CD4-positive, CD25-positive, alpha-beta regulatory T cell (primary cell): ENCODE results near the gene MAP4K2. TPM values are rescaled to one million over a fixed set of nuclear protein-coding genes. Genes with fewer than 3 reads are reported as not detected.

Experiments used
- ATAC-seq, 2 donors: fragments of 150-1000 bp; cut with Tn5 transposase; one replicate each; pipeline ENCODE4 v1.10.0; 2021; ENCODE audit warnings: low read depth in 2 of 2, moderate number of reproducible peaks in 2 of 2, moderate library complexity in 1 of 2
- DNase-seq, 3 donors: peaks; one replicate each; pipeline versions ENCODE4 v3.0.0 to v3.0.0-alpha.2; 2012 to 2022; ENCODE audit warnings: mixed read lengths in 1 of 3
- H3K27ac ChIP-seq: one replicate; pipeline ENCODE4 v1.7.0; 2013; ENCODE audit warnings: mild to moderate bottlenecking, low read length; ENCODE audit not compliant: insufficient read depth, poor library complexity, severe bottlenecking
- H3K27me3 ChIP-seq: one replicate; pipeline ENCODE4 v1.7.0; 2013; ENCODE audit warnings: low read length; ENCODE audit not compliant: control insufficient read depth, insufficient read depth
- H3K36me3 ChIP-seq: one replicate; pipeline ENCODE4 v1.7.0; 2013; ENCODE audit warnings: mild to moderate bottlenecking, low read length, moderate library complexity; ENCODE audit not compliant: control insufficient read depth, insufficient read depth
- H3K4me1 ChIP-seq: 2 replicates; pipeline ENCODE4 v1.7.0; 2013; ENCODE audit warnings: mild to moderate bottlenecking, low read length; ENCODE audit not compliant: insufficient read depth, control insufficient read depth, poor library complexity, severe bottlenecking
- H3K4me3 ChIP-seq: one replicate; pipeline ENCODE4 v1.7.0; 2013; ENCODE audit warnings: low read depth, mild to moderate bottlenecking, low read length, moderate library complexity
- H3K9me3 ChIP-seq, 2 experiments: 1 replicate in 1 of 2; 2 replicates in 1 of 2; pipeline ENCODE4 v1.7.0; 2013; ENCODE audit warnings: low read length in 2 of 2, mild to moderate bottlenecking in 1 of 2, moderate library complexity in 1 of 2; ENCODE audit not compliant: control insufficient read depth in 2 of 2
- H3K27ac Mint-ChIP-seq, 3 donors: one replicate each; pipeline ENCODE4 v1.8.0; 2020 to 2022; ENCODE audit warnings: mild to moderate bottlenecking in 3 of 3, mixed read lengths in 3 of 3, moderate library complexity in 2 of 3
- H3K27me3 Mint-ChIP-seq: one replicate; pipeline ENCODE4 v1.8.0; 2022; ENCODE audit warnings: mild to moderate bottlenecking, mixed read lengths
- H3K36me3 Mint-ChIP-seq: one replicate; pipeline ENCODE4 v1.8.0; 2020; ENCODE audit warnings: mixed read lengths
- H3K4me1 Mint-ChIP-seq, 4 donors: one replicate each; pipeline ENCODE4 v1.8.0; 2020 to 2022; ENCODE audit warnings: mixed read lengths in 4 of 4, mild to moderate bottlenecking in 1 of 4
- H3K4me3 Mint-ChIP-seq, 4 donors: one replicate each; pipeline ENCODE4 v1.8.0; 2020 to 2022; ENCODE audit warnings: mild to moderate bottlenecking in 4 of 4, mixed read lengths in 4 of 4, moderate library complexity in 3 of 4
- H3K9me3 Mint-ChIP-seq, 7 donors: one replicate each; pipeline ENCODE4 v1.8.0; 2020 to 2022; ENCODE audit warnings: mixed read lengths in 7 of 7, mild to moderate bottlenecking in 3 of 7, moderate library complexity in 2 of 7
- polyA plus RNA-seq, 4 donors: library from polyadenylated mRNA; unstranded; fragments of 300-500 nt; fragmentation: Illumina TruSeq; gene quantifications; one replicate each; pipeline ENCODE4 v1.2.3, GENCODE V29; 2021
- total RNA-seq: library from RNA; stranded (reverse); gene quantifications from one replicate; pipeline ENCODE4 v1.2.3, GENCODE V29; 2022

The MAP4K2 gene
- 85.0 TPM for total RNA-seq
- 10 to 100 TPM; 31.5 to 39.5 (median 34.8) TPM for polyA plus RNA-seq

GRCh38 chr11:64803158-64803845 lies at the start of gene MAP4K2:
Gene MAP4K2 (minus strand): TSS chr11:64803214. CDS start chr11:64803149, 65 bp downstream.
- H3K27ac Mint-ChIP-seq: peak within 1 kb of the TSS in 2 of 3 donors; percentile 94 to 98
- peak; percentile 89 to 93 for ATAC-seq
- Histone ChIP-seq H3K4me3 (peak within 1 kb of the TSS; percentile 89), H3K27me3 (no peaks in the 10 kb centered on the region), H3K36me3 (peaks cover 33% of the 10 kb centered on the region), H3K27ac (peak within 1 kb of the TSS; percentile 96), H3K9me3 (no peaks in the 10 kb centered on the region), H3K4me1 (peaks cover 33% of the 10 kb centered on the region)
- no peaks in the 10 kb centered on the region for H3K9me3 Mint-ChIP-seq
- H3K27me3 Mint-ChIP-seq: no peaks in the 10 kb centered on the region
- DNase-seq: peak; percentile 85 to 88 (median 86)
- peak within 1 kb of the TSS; percentile 88 to 92 (median 91) for H3K4me3 Mint-ChIP-seq
- H3K4me1 Mint-ChIP-seq: peaks cover 0 to 50% (median 15%) of the 10 kb centered on the region in 4 donors
- H3K36me3 Mint-ChIP-seq: peaks cover 21% of the 10 kb centered on the region

- H3K27ac ChIP-seq: peak overlapping the region; percentile 91
- H3K36me3 ChIP-seq: peaks cover 20% of the 10 kb centered on the region
- peaks cover 12% of the 10 kb centered on the region for H3K36me3 Mint-ChIP-seq
- H3K4me3 Mint-ChIP-seq: peak overlapping the region; percentile 73 to 85 (median 82)
- H3K27me3 Mint-ChIP-seq: no peaks in the 10 kb centered on the region
- peaks cover 0 to 1% (median 0%) of the 10 kb centered on the region in 7 donors for H3K9me3 Mint-ChIP-seq
- H3K27ac Mint-ChIP-seq: peak overlapping the region; percentile 93 to 97 (median 96)
- H3K9me3 ChIP-seq: no peaks in the 10 kb centered on the region
- H3K4me3 ChIP-seq: peak overlapping the region; percentile 55
- ATAC-seq (peak in 1 of 2 donors; percentile 15), DNase-seq (peak in 2 of 3 donors; percentile 19 to 66)
- H3K4me1 Mint-ChIP-seq: peaks cover 0 to 96% (median 47%) of the 10 kb centered on the region in 4 donors
- no peaks in the 10 kb centered on the region for H3K27me3 ChIP-seq
- H3K4me1 ChIP-seq: peaks cover 97% of the 10 kb centered on the region
Observed at GRCh38 chr11:64851831-64852351, 48.9 kb upstream of the MAP4K2 start.

GRCh38 chr11:64850979-64851567 lies 48.1 kb upstream of the MAP4K2 start:
- peaks cover 89% of the 10 kb centered on the region for H3K4me1 ChIP-seq
- peak overlapping the region; percentile 91 for H3K27ac ChIP-seq
- Mint-ChIP-seq H3K9me3 (peaks cover 0 to 1% (median 0%) of the 10 kb centered on the region in 7 donors), H3K4me1 (peaks cover 0 to 89% (median 46%) of the 10 kb centered on the region in 4 donors), H3K4me3 (peak overlapping the region; percentile 73 to 85 (median 82)), H3K27me3 (no peaks in the 10 kb centered on the region), H3K27ac (peak overlapping the region; percentile 93 to 97 (median 96)), H3K36me3 (peaks cover 12% of the 10 kb centered on the region)
- ATAC-seq (peak; percentile 21 to 35), DNase-seq (peak in 2 of 3 donors; percentile 58 to 75)
- H3K4me3 ChIP-seq: peak overlapping the region; percentile 44
- H3K36me3 ChIP-seq: peaks cover 20% of the 10 kb centered on the region
- no peaks in the 10 kb centered on the region for H3K9me3 ChIP-seq
- no peaks in the 10 kb centered on the region for H3K27me3 ChIP-seq

GRCh38 chr11:64849598-64850356 lies 46.8 kb upstream of the MAP4K2 start:
- peak overlapping the region; percentile 36 to 97 (median 54) for H3K27ac Mint-ChIP-seq
- H3K4me3 Mint-ChIP-seq: peak overlapping the region; percentile 22 to 65 (median 30)
- DNase-seq (no peak), ATAC-seq (no peak)
- no peaks in the 10 kb centered on the region for H3K9me3 ChIP-seq
- peaks cover 0 to 82% (median 47%) of the 10 kb centered on the region in 4 donors for H3K4me1 Mint-ChIP-seq
- no peak overlapping the region for H3K4me3 ChIP-seq
- no peaks in the 10 kb centered on the region for H3K27me3 ChIP-seq
- H3K4me1 ChIP-seq: peaks cover 82% of the 10 kb centered on the region
- no peaks in the 10 kb centered on the region for H3K9me3 Mint-ChIP-seq
- H3K27ac ChIP-seq: peak overlapping the region; percentile 33
- peaks cover 3% of the 10 kb centered on the region for H3K36me3 Mint-ChIP-seq
- peaks cover 12% of the 10 kb centered on the region for H3K36me3 ChIP-seq
- no peaks in the 10 kb centered on the region for H3K27me3 Mint-ChIP-seq

- no peaks in the 10 kb centered on the region for H3K9me3 Mint-ChIP-seq
- H3K4me1 Mint-ChIP-seq: peaks cover 0 to 76% (median 45%) of the 10 kb centered on the region in 4 donors
- peak overlapping the region; percentile 33 for H3K27ac ChIP-seq
- peaks cover 4% of the 10 kb centered on the region for H3K36me3 ChIP-seq
- peak overlapping the region in 3 of 4 donors; percentile 56 to 76 (median 75) for H3K4me3 Mint-ChIP-seq
- H3K4me1 ChIP-seq: peaks cover 80% of the 10 kb centered on the region
- ATAC-seq: peak; percentile 5 to 12
- peak in 1 of 3 donors; percentile 73 for DNase-seq
- no peaks in the 10 kb centered on the region for H3K27me3 ChIP-seq
- peaks cover 3% of the 10 kb centered on the region for H3K36me3 Mint-ChIP-seq
- peak overlapping the region; percentile 54 to 80 (median 66) for H3K27ac Mint-ChIP-seq
- peaks cover under 1% of the 10 kb centered on the region for H3K27me3 Mint-ChIP-seq
- H3K9me3 ChIP-seq: no peaks in the 10 kb centered on the region
- H3K4me3 ChIP-seq: no peak overlapping the region
Observed at GRCh38 chr11:64848826-64849597, 46.0 kb upstream of the MAP4K2 start.

GRCh38 chr11:64848214-64848825 lies 45.3 kb upstream of the MAP4K2 start:
- Mint-ChIP-seq H3K4me3 (peak overlapping the region; percentile 31 to 76 (median 58)), H3K27me3 (peaks cover 4% of the 10 kb centered on the region), H3K9me3 (no peaks in the 10 kb centered on the region), H3K36me3 (peaks cover under 1% of the 10 kb centered on the region), H3K4me1 (peaks cover 0 to 75% (median 43%) of the 10 kb centered on the region in 4 donors), H3K27ac (peak overlapping the region; percentile 54 to 80 (median 66))
- Histone ChIP-seq H3K4me1 (peaks cover 79% of the 10 kb centered on the region), H3K27ac (peak overlapping the region; percentile 33), H3K36me3 (no peaks in the 10 kb centered on the region), H3K9me3 (no peaks in the 10 kb centered on the region), H3K27me3 (no peaks in the 10 kb centered on the region), H3K4me3 (no peak overlapping the region)
- no peak for DNase-seq
- no peak for ATAC-seq
